Testis (tissue), 2 donors: ENCODE data around the gene OLR1.

ENCODE experiments used
- CTCF ChIP-seq, 3 experiments: fragments of 450-650 bp in 2 of 3; fragments of 200-600 bp in 1 of 3; sonication (generic) in 1 of 3; IDR thresholded peaks; one replicate each; pipeline ENCODE4 v1.5.1; 2016 to 2019; ENCODE audit warnings: antibody characterized with exemption in 3 of 3, mild to moderate bottlenecking in 2 of 3, moderate library complexity in 1 of 3
- POLR2A ChIP-seq: fragments of 450-650 bp; IDR thresholded peaks from one replicate; pipeline ENCODE4 v1.6.1; 2017; ENCODE audit warnings: antibody characterized with exemption, mild to moderate bottlenecking, moderate library complexity

- no peak for TF ChIP-seq CTCF (IDR thresholded peaks at IDR 0.05)
- TF ChIP-seq POLR2A = no peak
Measured at GRCh38 chr12:10165421-10165820, 6.5 kb downstream of the OLR1 start.
